ENCODE measurements around the gene TEKT5. TPM values are rescaled to one million over a fixed set of nuclear protein-coding genes. Genes with fewer than 3 reads are reported as not detected.

Gene TEKT5
- total RNA-seq, 2 experiments from 2014 or later = not detected

DNA sequence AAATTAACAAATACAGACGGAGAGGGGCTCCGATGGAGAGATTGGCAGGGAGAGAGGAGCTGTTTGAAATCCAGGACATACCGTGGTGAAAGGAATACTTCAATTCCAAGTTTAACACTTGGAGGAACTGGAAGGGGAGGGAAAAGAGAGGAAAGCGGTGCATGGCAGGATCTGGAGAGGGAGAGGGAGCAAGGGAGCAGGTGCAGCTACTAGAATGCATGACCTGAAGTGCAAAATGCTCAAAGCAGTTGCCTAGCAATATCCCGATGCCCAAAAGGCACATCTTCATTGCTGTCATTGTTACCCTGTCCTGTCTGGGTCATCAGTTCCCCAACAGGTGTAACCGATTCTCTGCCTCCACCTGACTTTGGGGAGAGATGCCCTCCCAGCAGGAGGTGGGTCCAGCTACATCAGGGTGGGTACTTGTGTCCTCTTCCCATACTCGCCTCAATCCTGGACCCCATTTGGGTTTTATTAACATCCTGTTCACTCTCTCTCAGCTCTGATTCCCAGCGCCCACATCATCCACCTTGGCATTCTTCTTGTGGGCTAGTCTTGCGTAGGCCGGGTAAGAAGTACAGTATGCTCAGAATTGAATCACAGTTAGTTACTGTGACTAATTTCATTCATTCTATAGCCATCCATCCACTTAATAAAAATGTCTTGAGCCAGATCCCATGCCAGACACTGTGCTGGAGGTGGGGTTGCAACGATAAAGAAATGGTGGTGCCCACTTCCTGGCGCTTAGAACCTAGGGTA is 76.9 kb downstream of the TEKT5 start:
- CTCF ChIA-PET = no interaction called here
- POLR2A ChIA-PET = no interaction called here

DNA sequence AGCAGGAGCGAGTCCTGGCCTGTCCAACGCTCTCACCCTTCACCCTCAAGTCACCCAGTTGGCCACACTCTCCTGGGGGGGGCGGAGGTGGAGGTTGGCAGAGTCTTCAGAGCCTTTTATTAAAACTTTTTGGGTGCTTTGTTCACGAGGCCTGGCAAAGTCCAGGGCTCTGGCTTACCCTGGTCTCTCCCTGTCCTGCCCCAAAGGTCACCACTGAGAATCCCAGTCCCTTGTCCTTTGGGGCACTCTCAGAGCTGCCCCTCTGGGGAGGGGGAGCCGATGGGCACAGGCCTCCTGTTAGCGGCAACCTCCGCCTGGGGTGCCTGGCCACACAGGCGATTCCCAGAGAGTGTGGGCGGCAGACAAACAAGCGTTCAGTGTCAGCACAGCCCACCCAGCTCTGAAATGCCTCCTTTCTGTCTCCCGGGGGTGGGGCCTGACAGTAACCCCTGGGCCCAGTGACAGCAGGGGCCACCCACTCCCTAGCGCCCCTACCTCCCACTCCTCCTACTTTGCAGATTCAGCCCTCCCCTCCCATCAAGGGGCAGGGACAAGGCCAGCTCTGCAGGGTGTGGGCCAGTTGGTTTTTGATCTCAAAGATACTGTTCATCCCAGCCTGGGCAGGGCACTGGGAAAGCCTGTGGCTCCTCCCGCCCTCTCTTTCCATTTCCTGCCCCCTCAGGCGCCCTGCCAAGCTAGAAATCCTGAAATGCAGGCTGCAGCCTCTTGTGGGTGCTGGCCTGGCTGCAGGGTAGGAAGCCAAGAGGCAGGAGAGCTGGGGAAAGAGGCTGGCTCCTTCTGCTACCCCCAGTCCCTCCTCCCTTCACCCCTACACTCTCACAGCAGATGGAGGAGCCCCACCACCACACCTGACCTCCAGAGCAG is 77.7 kb downstream of the TEKT5 start:
- ChIA-PET POLR2A (no interaction called here), CTCF (interaction anchor here (0.7 kb wide), 1 partner anchor 65 kb away, joined by 3 read pairs; no protein-coding TSS in a partner anchor)

DNA sequence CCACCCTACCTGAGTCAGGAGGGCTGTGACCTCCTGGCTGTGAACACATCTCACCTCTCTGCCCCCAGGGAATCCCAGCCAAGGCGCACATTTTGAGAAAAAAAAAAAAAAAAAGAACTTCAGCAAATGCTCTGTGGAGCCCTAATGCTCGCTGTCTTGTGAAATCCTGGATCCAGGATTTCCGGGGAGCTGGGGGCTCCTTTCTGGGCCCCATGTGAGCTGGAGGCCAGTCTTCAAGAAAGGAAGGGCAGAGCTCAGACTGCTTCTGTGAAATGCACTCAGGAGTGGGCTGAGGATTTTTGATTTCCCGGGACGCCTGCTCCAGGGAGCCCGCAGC is 78.3 kb downstream of the TEKT5 start:
- ChIA-PET CTCF (interaction anchor here (0.7 kb wide), 1 partner anchor 65 kb away, joined by 3 read pairs; no protein-coding TSS in a partner anchor), POLR2A (no interaction called here)

DNA sequence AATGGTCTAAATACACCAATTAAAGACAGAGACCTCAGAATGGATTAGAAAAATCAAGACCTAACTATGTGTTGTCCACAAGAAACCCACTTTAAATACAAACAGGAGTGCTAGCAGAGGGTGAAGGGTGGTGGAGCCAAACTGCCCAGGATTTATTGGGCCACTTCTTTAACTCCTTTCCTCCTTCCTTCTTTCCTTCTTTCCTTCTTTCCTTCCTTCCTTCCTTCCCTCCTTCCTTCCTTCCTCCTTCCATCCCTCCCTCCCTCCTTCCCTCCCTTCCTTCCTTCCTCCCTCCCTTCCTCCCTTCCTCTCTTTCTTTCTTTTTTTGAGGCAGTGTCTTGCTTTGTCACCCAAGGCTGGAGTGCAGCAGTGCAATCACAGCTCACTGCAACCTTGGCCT is 80.0 kb downstream of the TEKT5 start:
- ChIA-PET CTCF (no interaction called here), POLR2A (no interaction called here)

DNA sequence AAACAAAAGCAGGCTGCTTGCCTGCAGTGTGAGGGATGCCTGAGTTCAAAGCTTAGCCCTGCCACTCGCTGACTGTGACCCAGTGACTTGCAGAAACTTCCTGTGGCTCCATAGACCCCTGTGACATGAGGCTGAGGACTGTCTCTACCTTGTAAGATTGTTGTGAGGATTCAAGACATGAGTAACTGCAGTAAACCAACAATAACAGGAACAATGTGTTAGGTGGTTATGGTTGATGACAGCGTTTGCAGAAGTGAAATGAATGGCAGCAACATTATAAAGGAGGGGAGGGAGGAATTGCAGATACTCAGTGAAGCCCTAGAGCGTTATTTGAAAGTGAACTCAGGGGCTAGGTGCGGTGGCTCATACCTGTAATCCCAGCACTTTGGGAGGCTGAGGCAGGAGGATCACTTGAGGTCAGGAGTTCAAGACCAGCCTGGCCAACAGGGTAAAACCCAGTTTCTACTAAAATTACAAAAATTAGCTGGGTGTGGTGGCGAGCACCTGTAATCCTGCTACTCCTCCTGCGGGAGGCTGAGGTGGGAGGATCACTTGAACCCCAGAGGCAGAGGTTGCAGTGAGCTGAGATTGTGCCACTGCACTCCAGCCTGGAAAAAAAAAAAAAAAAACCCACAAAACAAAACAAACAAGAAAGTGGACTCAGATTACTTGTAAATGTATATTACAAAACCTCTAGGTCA is 80.8 kb downstream of the TEKT5 start:
- CTCF ChIA-PET = no interaction called here
- POLR2A ChIA-PET = no interaction called here

DNA sequence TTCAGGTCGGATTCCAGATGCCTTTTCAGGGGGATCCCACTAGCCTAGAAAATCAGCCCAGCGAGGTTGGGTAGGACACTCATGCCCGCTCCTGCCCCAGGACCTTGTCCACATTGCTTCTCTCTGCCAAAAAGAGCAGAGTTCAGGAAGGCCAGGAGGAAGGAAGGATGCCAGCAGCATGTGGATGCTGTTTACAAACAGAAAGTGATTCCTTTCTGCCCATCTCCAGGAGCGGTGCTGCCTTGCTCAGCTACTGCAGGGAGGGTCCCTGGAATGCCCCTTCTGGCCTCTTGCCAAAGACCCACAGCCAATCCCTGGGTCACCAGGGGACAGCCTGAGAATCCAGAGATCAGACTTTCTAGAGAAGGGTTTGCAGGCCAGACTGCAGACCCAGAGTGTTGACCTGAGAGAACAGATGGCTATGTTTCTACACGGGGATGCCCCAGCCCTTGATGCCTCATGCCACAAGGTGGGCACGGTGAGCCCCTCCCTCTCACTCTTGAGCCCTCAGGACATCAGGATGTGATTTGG is 82.0 kb downstream of the TEKT5 start:
- ChIA-PET CTCF (no interaction called here), POLR2A (no interaction called here)

DNA sequence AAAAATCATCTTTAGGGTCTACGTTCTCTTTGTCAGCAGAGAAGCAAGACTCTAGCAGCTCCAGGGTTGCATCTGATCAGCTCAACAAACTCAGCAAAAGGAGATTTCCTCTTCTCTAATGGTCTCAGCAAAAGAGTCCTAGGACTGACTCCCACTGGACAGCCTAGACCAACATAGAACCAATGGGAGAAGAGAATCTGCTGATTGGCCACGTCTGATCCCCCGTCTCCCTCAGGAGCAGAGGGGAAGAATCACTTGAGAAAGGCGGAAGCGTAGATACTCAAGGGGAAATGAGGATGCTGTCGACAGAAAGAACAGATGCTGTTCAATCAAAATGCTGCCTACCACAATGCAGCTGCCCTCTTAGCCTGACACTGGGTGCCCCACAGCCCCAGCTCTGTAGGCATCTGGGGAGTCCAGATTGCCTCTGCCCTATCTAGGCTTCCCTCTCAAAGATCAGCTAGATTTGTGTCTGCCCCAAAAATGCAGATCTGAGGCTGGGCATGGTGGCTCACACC is 82.8 kb downstream of the TEKT5 start:
- ChIA-PET POLR2A (no interaction called here), CTCF (no interaction called here)

DNA sequence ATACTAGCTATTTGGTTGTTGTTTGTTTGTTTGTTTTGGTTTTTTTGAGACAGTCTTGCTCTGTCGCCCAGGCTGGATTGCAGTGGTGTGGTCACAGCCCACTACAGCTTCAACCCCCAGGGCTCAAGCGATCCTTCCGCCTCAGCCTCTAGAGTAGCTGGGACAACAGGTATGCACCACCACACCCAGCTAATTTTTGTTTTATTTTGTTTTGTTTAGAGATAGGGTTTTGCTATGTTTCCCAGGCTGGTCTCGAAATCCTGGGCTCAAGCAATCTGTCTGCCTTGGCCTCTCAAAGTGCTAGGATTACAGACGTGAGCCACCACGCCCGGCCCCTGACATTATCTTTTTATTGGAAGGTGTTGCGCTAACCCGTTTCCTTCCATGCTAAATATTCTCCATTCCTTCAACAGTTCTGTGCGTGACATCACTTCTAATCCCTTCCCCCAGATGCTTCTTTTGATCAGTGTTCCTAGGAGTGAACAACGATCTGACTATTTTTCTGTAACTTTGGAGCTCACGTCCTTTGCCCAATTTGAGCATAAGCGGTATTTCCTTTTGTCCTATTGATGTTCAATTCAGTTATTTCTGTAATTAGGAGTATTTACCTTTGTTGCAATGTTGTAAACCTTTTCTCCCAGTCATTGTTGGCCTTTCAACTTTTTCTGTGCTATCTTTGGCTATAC is 84.1 kb downstream of the TEKT5 start:
- CTCF ChIA-PET = no interaction called here
- POLR2A ChIA-PET = no interaction called here

DNA sequence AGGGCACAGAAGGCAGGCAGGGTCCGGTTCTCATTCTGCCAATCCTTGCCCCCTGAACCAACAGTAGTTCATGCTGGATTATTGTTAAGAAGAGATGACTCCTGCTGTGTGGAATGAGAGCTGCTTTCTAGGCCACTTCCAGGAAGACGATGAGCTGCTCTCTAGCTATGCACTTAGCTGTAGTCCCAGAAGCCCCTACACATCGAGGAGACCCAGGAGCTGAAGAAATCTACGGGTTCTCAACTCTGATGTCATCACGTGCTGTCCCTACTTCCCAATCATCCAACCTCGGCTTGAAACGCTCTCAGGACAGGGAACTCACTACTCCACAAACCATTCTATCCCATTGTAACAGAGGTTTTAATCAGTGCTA is 85.3 kb downstream of the TEKT5 start:
- POLR2A ChIA-PET = no interaction called here
- CTCF ChIA-PET = no interaction called here

DNA sequence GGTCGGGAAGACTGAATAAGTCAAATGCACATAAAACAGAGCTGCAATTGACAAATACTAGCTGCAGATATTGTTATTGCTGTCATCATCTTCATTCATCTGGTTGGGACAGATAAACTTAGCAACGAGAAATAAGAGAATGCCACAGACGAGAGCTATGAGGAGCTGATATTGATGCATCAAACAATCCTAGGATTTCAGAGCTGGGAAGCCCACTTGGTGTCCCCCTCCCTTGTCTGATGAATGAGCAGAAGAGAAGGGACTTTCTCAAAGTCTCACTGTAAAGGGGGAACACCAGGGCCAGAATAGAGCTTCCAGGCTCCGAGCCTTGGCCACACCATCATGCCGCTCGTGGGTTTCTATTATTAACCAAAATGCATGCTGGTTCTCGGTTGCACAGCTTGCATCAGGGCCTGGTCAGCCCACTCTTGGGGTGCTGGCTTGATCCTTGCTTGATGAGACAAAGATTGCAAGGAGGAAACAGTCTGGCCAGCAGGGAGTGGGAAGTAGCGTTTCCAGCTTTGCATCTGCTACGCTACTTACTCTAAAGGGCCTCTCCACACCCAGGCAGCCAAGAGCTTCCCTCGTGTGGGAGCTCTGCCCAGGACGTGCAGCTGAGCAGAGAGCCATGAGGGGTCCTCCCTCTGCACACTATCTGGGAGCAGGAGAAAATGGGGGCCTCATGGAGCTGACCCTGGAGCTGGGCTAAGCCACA is 85.9 kb downstream of the TEKT5 start:
- ChIA-PET CTCF (no interaction called here), POLR2A (no interaction called here)

DNA sequence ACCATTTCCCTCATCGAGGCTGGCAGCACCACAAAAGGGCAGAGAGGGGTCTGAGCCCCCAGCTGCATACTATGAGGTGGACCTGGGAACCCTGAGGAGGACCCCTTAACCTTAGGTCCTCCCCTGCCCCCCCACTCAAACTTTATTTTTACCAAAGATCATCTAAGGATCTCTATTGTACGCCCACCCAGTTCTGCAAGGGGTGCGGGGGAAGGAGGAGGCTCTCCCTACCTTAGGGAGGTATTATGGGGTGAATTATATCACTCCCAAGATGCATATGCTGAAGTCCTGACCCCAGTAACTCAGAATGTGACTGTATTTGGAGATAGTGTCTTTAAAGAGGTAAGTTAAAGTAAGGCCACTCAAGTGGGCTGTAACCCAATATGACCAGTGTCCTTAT is 87.6 kb downstream of the TEKT5 start:
- POLR2A ChIA-PET = no interaction called here
- CTCF ChIA-PET = no interaction called here

DNA sequence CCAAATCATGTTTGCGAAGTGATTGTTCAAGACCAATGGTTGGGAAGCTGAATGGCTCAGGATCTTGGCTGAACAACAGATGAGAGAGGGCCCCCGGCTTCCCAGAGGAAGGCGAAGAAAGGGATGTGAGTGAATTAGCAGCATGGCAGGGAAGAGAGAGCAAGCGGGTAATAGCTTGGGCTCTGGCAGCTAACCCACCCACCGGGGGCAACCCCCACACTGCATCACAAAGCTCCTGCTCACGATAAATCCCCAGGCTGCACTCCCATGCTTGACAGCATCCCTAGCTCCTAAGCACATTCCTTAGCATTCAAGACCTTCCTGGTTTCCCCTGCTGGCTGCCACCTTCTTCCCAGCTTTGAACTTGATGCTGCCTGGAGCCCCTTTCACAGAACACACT is 88.1 kb downstream of the TEKT5 start:
- CTCF ChIA-PET = no interaction called here
- POLR2A ChIA-PET = no interaction called here

DNA sequence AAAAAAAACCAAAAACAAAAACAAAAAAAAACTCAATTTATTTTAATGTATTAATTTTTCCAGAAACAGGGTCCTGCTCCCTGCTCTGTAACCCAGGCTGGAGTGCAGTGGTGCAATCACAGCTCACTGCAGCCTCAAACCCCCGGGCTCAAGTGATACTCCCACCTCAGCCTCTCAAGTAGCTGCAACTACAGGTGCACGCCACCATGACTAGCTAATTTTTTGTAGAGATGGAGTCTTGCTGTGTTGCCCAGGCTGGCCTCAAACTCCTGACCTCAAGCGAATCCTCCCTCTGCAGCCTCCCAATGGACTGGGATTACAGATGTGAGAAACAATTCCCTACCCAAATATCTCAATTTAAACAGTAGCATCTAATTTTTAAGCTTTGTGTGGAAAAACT is 89.1 kb downstream of the TEKT5 start:
- POLR2A ChIA-PET = no interaction called here
- CTCF ChIA-PET = interaction anchor here (1.6 kb wide), 1 partner anchor 349 kb away, joined by 4 read pairs; no protein-coding TSS in a partner anchor

DNA sequence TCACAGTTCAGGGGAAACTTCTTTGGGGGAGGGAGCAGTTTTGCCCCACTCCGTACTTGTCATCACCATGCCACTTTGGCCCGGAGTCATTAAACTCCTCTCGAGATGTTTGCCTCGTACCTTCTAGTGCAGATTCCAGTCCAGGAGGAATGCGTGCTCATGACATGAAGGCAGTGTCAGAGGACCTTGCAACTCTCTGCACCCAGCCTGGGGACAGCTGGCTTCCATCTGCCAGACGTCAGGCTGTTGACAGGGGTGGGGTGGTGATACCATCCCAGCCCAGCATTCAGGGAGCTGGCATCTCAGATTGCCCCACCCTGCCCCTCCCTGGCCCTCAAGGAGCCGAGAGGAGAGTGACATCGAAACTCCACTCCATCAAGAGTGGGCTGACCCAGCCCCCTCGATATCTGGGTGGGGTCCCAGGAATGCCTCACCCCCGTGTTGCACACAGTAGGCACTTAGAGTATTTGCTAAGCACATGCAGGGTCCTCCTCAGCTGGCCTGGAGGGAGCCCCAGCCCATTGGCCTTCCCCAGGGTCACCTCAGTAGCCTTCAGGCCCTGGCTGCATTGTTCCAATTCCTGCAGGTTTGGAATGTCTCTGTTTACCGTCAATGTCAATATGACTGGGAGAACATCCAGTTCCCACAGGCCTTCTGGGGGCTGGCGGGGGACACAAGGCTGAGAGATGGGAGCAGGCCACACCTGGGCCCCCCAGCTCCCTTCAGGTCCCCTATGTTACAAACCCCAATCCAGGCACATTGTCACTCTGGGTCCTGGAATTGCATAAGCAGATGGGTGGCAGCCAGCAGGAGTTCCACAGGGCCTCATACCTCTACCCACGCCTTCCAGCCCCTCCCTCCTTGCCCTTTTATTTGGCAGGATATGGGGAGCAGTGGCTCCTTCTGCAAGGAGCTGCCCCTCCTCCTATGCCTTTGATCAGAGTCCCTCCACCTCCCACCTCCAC is 93.0 kb downstream of the TEKT5 start:
- ChIA-PET CTCF (no interaction called here), POLR2A (no interaction called here)

DNA sequence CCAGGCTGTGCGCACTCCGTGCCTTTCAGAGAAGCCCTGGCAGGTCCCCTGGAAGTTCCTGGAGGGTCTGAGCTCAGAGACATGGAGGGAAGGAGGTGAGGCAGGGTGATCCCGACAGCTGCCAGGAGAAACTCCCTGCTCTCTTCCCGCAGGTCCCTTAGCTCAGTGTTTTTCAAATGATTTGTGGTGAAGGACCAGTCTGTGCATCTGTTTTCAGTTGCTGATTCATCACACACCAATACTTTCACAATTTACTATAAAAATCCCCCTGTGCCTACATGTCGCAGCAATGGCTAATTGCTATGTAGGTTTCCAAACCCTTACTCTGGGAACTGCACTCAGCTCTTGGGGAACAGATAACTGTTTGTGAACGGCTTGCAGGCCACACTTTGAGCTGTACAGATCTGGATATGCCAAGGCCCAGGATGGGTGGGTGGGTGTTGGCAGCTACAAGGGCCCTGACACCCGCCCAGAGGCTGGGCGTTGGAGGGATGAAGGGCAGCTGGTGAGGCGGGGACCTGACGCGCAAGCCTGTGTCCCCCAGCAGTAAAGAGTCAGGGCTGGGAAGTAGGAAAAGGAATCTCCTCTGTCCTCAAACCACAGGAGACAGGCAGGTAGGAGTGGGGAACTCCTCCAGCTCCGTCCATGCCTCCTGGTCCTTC is 93.8 kb downstream of the TEKT5 start:
- CTCF ChIA-PET = no interaction called here
- POLR2A ChIA-PET = no interaction called here

DNA sequence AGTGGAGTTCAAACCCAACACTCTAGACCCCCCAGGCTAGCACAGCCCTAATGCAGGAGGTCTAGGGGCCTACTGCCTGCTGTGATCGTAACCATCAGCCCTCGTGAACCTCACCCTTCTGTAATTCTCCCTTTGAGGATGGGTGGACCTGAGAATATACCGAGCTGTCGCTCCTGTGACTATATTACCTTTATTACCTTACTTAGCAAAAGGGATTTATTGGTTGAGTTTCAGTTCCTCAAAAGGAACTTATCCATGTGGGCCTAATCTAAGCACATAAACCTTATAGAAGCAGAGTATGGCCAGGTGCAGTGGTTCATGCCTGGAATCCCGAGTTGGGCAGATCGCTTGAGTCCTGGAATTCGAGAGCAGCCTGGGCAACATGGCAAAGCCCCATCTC is 95.1 kb downstream of the TEKT5 start:
- ChIA-PET POLR2A (no interaction called here), CTCF (no interaction called here)

DNA sequence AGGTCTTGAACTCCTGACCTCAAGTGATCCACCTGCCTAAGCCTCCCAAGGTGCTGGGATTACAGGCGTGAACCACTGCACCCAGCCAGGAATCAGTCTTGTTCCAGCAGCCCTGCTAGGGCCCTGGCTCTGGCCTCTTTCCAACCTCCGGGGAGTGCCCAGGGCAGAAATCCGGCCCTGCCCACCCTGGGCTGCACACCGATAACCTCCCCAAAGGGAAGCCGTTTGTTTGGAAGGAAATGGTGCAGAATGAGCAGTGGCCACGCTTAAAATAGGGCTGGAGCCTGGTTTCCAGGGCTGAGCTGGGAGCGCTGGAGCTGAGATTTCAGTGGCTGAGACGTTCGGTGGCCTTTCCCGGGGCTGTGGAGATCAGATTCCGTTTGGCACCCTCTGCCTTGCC is 96.6 kb downstream of the TEKT5 start:
- ChIA-PET CTCF (no interaction called here), POLR2A (no interaction called here)

DNA sequence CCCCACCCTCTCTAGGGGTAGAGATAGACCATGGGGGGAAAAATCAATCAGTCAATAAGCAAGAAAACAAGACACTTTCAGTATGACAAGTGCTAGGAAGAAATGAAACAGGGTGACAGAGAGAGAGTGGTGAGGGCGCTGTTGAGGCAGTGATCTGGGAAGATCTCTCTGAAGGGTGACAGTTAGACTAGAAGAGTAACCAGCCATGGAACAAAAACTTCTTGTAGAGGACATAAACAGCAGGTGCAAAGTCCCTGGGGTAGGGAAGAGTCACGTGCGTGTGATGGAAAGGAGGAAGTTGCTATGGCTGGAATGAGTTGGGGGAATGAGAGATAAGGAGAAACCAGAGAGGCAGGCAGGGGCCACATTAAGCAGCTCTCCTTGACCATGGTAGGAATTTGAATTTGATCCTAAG is 97.5 kb downstream of the TEKT5 start:
- ChIA-PET POLR2A (no interaction called here), CTCF (no interaction called here)

Data from activated CD8-positive, alpha-beta memory T cell treated with anti-CD3 and anti-CD28 coated beads for 36 hours (primary cell).